ENCODE measurements around the gene TEX2.
"Not testable (repeated sequence)": the region's sequence is repeated elsewhere in the genome, so short reads cannot be mapped to it uniquely, and the experiment has no call there.

TEX2 gene

DNA sequence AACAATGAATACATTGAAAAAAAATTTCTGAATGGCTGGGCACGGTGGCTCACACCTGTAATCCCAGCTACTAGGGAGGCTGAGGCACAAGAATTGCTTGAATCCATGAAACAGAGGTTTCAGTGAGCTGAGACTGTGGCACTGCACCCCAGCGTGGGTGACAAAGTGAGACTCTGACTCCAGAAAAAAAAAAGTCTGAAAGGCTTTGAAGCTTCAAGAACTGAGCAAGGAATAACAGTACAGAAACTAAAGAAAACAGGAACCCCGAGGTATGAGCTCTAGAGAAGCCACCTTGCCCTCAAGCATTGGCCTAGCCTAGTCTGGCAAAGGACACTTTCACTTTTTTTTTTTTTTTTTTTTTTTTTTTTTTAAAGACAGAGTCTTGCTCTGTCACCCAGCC, 45.0 kb downstream of the TEX2 start:
- in situ Hi-C loops (cut with MboI; ENCODE audit: low pct_unique_long_range_greater_than_20kb, low sequenced_read_pairs), result no loop called here
- no peak for DNase-seq

DNA sequence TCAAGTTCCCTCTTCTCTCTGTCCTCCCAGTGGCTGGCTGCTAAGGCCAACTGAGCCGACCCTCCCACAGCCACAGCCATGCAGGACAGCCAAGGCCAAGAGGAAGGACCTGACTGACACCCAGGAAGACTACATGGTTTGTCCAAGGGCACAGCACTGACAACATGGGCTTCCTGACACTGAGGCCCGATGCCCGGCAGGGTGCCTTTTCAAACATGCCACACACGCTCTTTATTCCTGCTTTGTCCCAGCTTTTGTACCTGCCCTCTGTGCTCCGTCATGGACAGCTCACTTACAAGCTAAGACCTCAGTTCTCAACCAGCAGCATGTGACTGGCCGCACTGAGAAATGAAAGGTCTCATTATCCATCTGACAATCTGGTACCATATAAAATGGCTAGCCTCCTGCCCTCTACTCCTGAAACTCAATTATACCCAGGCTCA, 45.8 kb downstream of the TEX2 start:
- in situ Hi-C loops (cut with MboI; ENCODE audit: low pct_unique_long_range_greater_than_20kb, low sequenced_read_pairs), result no loop called here
- no peak for DNase-seq

DNA sequence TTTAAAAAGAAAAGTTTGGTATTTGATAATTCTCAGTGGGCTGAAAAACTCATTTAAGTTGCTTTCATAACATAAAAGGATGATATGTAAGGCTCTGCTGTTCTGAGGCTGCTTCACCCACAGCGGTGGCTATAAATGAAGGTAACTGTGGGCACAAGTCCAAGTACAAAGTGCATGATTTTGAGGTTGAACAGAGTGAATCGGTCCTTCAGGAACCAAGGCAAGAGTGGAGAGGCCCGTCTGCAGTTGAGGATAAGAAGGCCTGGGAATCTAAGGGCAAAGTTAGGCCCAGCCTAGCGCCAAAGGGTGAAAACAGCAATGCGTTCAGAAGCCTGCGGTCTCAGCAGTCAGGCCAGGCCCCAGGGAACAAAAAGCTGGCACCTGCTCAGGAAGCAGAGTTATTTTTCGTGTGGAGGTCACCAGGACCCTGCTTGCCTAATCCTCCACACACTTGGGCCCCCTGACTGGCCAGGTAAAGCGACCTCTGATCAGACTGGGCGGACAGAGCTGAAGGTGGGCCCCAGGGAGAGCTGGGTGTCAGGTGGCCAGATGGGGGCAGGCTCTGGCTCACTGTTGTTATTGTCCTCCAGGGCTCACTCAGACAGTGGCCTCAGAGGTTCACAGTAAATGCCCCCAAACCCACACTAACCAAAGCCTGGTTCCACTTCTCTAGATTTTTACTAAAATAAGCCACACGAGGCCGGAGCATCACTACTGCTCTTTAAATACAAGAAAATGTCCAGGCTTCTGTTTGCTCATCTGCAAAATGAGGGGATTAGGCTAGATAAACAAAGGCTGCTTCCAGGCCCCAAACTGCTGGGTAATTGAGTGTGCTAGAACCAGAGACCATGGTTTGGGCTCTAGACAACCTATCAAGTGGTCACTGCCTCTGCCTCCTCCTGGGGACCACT, 46.5 kb downstream of the TEX2 start:
- in situ Hi-C loops (cut with MboI; ENCODE audit: low pct_unique_long_range_greater_than_20kb, low sequenced_read_pairs), result no loop called here
- DNase-seq, result no peak

DNA sequence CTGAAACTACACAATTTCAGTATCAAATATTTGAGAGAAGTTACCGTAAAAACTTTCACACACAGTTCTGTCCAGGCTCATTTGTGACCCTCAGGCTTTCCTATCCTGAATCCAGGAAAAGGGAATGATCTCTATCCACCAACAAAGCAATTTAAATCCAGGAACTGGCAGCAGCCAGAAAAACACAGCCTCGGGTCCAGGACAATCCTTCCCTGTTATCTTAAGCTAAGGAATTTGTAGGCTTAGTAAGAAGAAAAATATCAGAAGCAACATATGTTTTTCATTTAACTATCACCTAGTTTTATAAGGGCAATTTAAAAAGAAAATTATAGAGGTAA, 47.1 kb downstream of the TEX2 start:
- no peak for DNase-seq
- in situ Hi-C loops (cut with MboI; ENCODE audit: low pct_unique_long_range_greater_than_20kb, low sequenced_read_pairs), result no loop called here

DNA sequence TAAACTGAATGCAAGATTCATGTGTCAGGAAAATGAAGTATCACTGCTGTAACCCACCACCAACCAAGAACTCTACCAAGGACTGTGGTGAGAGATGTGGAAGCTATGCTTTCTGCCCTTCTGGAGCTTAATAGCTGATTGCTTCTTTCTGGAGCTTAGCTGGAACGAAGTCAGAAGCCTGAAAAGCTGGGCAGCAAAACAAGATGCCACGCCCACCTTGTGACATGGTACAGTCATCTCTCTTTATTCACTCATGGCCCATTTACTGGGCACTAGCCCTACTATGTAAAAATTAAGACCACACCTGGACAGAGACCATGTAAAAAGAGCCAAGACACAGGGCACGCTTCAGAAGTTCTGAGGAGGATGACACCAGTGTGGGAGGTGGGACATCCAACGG, 48.1 kb downstream of the TEX2 start:
- in situ Hi-C loops (cut with MboI; ENCODE audit: low pct_unique_long_range_greater_than_20kb, low sequenced_read_pairs), result no loop called here
- no peak for DNase-seq

DNA sequence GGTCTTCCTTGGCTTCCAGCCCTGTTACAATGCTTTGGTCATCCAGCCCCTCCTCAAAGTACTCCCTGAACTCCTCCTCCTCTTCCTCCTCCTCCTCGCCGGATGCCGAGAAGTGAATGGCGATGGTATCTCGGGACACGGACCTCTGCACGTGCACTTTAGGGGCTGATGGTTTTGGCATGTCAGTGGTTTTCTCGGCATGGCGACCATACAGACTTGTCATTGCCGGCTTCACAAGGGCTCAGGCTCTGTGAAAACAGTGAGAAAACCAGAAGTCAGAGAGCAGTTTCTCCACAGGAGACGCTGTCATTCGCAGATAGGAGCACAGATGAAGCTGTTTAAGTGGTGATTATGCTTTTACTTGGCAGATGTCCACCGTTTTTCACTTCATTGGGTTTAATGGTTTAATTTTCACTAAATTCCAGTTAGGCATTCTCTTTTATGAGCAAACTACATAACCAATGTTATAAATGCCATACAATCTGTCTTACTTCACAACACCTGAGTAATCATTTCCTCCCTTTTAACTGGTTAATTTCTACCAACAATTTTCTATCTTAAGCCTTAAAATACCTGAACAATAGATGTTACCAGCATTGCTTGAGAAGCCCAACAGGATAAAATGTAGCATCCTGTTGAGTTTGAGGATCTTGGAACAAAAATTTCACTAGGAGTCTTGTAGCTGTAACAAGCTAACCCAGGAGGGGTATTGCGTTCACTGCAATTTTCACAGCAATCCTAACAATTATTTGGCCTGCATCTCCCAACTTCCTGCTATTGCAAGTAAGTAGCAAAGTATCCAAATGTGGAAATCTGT, 48.9 kb downstream of the TEX2 start:
- in situ Hi-C loops (cut with MboI; ENCODE audit: low pct_unique_long_range_greater_than_20kb, low sequenced_read_pairs), result no loop called here
- no peak for DNase-seq

DNA sequence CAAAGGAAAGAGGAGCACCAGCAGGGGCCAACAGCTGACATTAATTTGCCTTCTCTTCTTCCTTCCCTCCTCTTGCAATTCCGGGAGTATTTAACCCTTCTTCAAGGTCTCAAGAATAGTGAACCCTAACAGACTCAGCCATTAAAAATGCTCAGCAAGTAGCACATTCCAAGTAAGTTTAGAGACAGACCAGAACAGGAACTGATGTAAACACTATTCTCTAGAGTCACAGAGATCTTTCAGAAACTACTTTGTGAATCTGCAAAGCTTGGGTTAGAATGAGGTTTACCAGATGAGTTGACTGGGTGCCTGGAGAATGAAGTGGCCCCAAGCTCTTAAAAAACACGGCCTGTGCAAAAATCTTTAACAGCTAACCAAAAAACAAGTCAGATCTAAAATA, 50.9 kb downstream of the TEX2 start:
- DNase-seq, result no peak
- in situ Hi-C loops (cut with MboI; ENCODE audit: low pct_unique_long_range_greater_than_20kb, low sequenced_read_pairs), result no loop called here

DNA sequence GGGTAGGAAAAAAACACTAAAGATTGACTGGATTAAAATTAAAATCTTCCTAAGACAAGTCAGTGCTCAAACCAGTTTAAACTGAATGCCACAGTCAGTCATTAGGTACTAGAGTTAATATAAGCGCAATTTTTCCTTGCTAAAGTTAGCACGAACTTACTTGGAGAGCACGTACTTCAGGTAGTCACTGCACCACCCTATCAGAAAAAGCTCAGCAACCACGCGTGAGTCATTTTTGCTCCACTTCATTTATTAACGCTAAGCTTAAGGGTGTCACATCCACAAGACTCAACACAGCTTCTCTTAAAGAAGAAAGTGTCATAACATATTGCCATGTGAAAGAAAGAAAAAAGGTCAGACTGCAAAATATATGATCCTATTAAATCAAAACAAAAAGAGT, 53.1 kb downstream of the TEX2 start:
- in situ Hi-C loops (cut with MboI; ENCODE audit: low pct_unique_long_range_greater_than_20kb, low sequenced_read_pairs), result no loop called here
- no peak for DNase-seq

DNA sequence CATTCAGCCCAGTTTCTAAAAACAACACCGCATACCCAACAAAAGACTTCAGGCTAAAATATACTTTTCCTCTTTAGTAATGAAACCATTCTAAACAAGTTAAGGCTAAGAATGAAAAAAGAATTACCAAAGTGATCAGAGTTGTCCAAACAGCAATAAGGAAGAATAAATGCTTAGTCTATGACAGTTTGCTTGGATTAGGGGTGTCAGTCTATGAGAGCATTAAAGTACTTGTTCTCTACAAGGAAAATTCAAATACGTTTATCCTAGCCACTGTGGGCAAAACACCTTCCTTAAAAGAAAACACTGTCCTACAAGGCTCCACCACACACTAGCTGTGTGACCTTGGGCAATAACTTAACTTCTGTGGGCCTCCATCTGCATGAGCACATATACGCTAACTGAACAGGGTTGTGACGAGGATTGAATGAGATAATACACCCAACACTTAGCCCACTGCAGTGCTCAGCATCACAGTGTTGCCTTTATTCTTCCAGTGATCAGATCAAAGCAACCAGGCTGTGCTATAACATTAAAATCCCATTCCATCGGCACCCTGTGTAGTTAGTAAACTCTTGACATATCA, 53.6 kb downstream of the TEX2 start:
- no peak for DNase-seq
- in situ Hi-C loops (cut with MboI; ENCODE audit: low pct_unique_long_range_greater_than_20kb, low sequenced_read_pairs), result no loop called here

DNA sequence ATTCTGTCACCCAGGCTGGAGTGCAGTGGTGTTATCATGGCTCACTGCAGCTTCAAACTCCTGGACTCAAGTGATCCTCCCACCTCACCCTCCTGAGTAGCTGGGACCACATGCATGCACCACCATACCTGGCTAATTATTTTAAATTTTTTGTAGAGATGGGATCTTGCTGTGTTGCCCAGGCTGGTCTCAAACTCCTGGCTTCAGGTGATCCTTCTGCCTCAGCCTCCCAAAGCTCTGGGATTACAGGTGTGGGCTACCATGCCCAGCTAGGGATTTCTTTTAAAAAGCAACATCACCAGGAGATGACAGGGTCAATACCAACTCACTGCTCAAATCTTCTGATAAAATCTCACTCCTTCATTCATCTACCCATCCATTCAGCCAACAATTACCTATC, 54.4 kb downstream of the TEX2 start:
- DNase-seq; in situ Hi-C loops (cut with MboI; ENCODE audit: low pct_unique_long_range_greater_than_20kb, low sequenced_read_pairs): not testable (repeated sequence)

DNA sequence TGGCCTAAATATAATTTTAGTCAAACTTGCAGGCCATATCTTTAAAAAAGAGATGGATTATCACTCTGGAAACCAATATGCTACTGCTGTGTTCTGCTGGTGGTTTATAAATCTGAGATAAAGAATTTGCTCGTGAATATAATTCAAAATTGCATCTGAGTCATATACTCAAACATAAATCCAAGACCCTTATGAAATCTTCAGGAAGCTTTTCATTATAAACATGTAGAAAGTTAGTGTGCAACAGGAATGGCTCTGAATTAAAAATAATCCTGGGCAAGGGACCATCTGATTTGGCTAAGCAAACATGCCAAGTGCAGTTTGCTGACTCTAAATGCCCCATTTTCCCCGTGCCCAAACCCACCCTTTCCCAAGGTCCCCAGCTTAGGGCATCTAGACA, 57.3 kb downstream of the TEX2 start:
- in situ Hi-C loops (cut with MboI; ENCODE audit: low pct_unique_long_range_greater_than_20kb, low sequenced_read_pairs), result no loop called here
- DNase-seq, result no peak

DNA sequence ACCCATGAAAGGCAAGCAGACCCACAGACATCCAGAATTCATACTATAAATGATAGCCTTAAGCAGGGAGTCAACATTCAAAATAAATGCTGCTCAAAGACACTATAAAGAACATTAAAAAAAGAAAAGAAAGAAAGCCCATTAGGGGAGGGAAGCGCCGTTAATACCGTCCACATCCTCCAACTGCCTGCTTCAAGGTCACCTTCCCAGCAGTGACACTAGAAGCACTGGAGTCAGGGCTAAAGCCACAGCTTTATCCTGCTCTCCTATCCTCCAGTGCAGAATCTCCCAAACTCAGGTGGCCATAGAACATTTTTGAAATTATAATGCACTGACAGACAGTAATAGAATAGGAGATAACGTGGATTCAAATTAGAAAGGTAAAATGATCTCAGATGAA, 59.4 kb downstream of the TEX2 start:
- in situ Hi-C loops (cut with MboI; ENCODE audit: low pct_unique_long_range_greater_than_20kb, low sequenced_read_pairs), result no loop called here
- no peak for DNase-seq

DNA sequence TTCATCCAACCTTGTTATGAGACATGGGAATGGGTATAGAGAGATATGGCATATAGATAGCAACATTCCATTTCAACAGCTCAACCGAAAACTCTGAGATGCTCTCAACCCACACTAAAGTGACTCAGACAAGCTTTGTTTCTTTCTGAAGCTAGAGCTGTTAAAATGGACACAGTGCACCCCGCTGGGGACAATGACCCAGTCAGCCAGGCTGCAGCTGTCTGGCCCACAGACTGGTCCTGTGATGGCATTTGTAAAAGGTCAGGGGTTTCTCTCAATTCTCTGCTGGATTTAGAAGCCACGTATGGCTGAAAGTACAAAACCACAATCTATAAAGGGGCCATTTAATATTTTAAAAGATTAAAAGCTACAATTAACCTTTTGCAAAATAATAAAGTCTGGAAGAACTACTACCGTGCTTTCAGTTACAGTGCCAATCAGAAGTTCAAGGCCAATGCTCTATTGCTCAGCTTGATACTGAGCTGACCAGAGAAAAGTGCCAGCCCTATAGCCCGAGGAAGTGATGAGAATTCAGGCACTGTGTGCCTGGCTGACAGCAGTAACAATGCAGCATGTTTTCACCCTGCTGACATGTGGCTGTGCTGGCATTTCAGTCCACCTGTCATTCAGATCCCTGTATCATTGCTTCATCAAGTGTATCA, 60.2 kb downstream of the TEX2 start:
- in situ Hi-C loops (cut with MboI; ENCODE audit: low pct_unique_long_range_greater_than_20kb, low sequenced_read_pairs), result no loop called here
- no peak for DNase-seq

DNA sequence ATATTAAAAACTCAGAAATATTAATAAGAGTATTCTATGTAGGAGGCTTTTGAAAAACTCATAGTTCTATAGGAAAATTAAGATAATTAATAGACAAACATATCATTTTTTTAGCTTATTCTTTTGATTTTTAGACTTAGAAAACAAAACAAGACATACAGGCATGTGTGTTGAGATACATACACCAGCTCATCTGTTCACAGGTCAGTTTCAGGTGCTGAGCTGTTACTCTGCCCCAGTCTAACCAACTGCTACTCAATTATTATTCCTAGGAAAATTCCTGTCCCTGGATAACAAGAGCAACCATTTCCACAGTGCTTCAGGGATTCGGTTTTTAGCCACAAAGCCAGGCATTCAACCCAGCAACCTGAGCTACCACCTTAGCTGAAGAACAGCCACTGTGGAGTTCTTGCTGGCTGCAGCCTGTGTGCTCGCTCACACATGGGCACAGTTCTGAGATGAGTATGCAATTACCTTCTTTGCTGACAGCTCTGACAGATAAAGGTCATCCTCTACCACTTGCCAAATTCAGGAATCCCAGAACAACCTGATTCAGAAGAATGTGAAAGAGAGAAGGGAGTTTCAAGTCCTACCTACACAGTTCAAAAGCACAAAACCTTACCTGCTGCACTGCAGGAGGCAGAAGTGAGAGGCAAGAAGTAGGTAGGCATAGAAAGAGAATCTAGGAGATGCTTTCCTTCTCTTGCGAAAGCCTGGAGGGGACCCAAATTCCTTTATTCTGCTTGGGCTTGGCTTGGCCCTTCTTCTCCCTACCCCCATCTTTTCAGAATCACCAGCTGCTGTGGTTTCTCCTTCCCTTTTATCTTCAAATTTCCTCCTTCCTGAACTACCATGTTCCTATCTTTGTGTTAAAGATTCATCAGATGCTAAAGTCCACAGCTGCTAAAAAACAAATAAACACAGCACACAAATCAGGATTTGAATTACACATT, 62.7 kb downstream of the TEX2 start:
- DNase-seq, result peak; percentile 27
- in situ Hi-C loops (cut with MboI; ENCODE audit: low pct_unique_long_range_greater_than_20kb, low sequenced_read_pairs), result no loop called here

DNA sequence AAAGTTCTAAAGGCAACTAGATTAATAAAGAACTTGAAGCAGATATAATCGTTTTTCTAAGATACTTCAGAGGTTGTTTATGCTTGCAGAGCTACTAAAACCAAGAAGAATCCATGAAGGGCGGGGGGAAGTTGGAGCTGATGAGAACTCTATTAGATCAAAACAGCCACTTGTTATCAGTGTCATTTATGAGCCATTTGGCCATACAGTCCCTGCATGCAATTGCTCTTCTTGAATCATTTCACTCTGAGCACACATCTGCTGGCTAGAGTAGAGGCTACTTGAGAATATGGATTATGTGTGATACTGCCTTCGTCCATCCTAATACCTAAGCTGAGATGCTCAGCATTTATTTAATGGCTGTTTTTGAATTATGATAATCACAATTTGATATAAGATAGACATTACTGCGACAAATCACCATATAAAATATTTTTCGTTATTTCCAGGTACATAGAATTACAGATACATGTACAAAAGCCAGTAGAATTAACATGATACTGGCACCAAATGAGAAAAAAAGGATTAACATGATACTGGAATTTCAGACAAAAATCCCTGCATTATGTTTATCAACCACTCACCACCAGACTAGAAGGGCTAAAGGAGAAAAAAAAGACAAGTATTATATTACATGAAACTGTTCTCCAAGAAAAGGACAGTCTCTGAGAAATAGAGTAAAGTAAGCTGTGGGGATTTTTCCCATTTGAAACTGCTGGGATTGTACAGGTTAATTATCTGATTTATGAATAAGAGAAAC, 64.5 kb downstream of the TEX2 start:
- DNase-seq, result no peak

DNA sequence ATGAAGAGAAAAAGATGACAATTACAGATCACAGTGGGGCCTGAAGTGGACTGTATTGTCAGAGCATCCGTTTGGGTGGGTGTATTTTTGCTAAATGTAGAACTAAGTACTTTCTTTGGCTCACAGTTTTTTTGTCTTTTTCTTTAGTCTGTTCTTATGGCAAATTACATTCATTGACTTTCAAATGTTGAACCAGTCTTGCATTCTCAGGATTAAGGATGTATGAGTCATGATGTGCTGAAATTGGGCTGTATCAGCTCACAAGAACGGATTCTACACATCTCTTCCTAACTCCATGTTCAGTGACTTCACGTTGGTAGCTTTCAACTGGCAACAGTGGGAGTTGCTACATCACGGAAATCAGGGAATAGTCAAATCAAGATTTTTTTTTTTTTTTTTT, 66.5 kb downstream of the TEX2 start:
- DNase-seq, result no peak
- in situ Hi-C loops (cut with MboI; ENCODE audit: low pct_unique_long_range_greater_than_20kb, low sequenced_read_pairs), result no loop called here

More for the DNA sequence above, 64.5 kb downstream of the TEX2 start:
- in situ Hi-C loops (cut with MboI; ENCODE audit: low pct_unique_long_range_greater_than_20kb, low sequenced_read_pairs), result no loop called here

DNA sequence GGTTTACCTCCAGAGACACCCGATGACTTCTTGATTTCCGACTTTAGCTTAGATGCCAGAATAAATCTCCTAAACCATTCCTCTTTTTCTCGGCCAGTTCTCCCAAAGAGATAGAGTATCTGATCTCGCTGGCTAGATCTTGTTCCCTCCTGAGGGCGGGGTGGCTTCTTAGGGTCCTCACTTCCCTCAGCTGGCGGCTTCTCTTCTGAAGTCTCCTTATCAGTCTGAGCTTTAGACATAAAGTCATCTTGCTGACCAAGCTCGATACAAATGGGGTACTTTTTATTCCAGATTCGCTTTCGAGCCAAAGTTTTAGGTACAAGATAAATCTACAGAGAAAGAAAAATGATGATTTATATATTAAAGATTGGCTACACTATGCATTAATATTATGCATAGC, 69.5 kb downstream of the TEX2 start:
- no peak for DNase-seq
- in situ Hi-C loops (cut with MboI; ENCODE audit: low pct_unique_long_range_greater_than_20kb, low sequenced_read_pairs), result no loop called here

DNA sequence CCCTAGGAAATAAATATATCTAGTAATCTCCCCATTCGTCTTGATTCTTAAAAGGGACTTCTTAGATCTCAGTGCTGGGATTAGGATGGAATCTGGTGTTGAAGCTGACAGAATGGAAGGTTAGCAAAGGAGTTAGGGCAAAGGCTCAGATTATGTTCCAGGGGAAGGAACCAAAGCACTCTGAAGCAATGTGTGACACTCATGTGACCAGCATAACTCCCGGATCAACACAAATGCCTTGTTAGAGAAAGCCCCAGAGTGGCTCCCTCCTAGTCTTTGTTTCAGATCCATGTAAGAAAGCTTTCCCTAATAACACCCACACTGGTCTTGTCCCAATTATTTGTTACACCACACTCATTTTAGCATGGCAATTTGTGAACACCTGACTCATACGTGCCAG, 70.5 kb downstream of the TEX2 start:
- in situ Hi-C loops (cut with MboI; ENCODE audit: low pct_unique_long_range_greater_than_20kb, low sequenced_read_pairs), result no loop called here

More for the DNA sequence above, 70.5 kb downstream of the TEX2 start:
- no peak for DNase-seq
